A172 (cell line): ENCODE measurements around the gene MCL1. TPM values are rescaled to one million over a fixed set of nuclear protein-coding genes. Genes with fewer than 3 reads are reported as not detected.
"Not testable (repeated sequence)": the region's sequence is repeated elsewhere in the genome, so short reads cannot be mapped to it uniquely, and the experiment has no call there.

Experiments
- DNase-seq: peaks from one replicate; pipeline ENCODE4 v3.0.0-alpha.2; 2015; ENCODE audit warnings: low spot score
- total RNA-seq: library from RNA; depleted of rRNA; stranded (reverse); fragments of >200 nt; shearing (Covaris generic); gene quantifications from 2 replicates; pipeline ENCODE4 v1.2.3, GENCODE V29; 2014; rRNA removed

The MCL1 gene
- 224 and 246 TPM in 2 replicates for total RNA-seq

DNA sequence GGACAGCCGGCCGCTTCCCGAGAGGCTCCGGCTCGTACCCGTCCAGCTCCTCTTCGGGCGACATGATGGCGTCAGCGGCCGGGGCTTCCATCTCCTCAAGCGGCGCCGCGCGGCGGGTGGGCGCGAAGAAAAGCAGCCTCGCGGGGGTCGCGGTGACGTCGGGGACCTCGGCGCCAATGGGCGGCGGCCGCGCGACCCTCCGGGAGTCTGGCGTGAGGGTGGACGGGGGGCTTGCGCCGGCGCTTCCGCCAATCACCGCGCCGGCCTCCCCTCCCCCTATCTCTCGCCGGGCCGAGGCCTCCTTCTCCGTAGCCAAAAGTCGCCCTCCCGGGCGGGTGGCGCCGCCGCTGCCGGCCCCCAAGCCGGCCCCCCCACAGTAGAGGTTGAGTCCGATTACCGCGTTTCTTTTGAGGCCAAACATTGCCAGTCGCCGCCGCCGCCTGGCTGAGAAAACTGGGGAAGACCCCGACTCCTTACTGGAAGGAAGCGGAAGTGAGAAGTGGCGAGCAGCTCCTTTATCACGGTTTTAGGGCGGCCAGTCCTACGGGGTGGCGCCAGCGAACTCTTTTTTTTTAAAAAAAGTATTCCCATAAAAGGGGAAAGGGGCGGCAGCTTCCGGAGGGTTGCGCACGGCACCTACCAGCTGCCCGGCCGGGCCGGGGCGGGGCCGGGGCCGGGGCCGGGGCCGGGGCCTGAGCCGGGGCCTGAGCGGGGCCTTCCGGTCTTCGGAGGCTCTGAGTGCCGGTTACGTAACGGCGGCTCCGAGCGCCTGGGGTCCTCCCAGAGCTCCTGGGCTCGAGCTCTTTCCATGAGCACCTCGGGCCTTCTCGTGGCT is at the start of gene MCL1:
Gene MCL1 (minus strand): TSS at position 501 of the 835 bp plus-strand sequence. CDS start 80 bp downstream, at position 421.
- peak; percentile 98 for DNase-seq

DNA sequence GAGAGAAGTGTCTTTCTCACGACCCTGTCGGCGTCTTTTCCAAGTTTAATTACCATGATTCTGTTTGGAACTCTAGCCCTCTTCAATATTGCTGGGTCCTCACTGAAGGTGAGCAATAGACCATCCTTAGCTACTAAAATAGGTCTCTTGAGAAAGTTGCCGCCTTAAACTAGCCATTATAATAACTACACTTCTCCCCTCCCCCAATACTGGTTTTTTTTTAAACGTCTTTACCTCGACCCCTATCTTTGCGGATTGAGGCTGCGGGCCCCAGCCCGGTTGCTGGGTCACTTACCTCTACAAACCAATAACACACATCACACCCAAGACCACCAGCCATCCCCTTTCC is 49.3 kb upstream of the MCL1 start:
- no peak for DNase-seq

DNA sequence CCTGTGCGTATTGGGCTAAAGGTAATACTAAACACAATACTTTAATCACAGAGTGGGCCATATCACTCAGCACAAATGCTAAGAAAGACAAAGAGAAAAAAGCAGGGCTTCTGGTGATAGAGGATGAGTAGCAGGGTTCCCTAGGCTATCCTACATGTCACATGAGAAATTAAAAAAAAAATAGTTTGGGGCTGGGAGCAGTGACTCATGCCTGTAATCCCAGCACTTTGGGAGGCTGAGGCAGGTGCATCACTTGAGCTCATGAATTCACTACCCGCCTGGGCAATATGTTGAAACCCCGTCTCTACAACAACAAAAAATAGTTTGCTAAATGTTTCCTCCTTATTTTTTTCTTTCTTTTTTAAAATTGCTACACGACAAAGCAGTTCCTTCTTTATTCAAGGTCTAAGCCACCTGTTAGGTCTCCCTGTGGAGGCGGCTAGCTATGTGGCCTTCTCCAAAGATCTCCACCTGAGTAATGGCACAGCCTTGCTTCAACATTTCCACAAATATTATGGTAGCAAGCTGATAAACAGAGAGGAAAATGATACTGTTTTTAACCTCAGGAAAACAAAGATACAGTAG is 48.5 kb upstream of the MCL1 start:
- DNase-seq, result peak; percentile 33

DNA sequence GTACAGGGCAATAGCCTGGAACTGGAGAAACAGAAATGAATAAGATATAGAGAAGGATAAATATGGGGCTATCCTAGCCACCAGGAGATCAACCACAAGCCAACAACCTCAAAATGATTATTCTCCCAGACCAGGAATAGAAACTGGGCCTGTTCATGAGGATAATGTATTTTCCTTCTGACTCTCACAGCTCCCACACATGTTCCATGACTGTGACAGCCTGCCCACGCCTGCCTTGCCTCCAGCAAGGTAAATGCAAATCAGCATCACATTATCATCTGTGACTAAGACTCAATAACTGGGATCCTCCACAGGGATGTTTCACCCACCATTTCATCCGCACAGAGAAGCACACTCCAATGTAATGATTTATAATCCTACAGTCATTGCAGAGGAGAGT is 46.7 kb upstream of the MCL1 start:
- DNase-seq, result no peak

DNA sequence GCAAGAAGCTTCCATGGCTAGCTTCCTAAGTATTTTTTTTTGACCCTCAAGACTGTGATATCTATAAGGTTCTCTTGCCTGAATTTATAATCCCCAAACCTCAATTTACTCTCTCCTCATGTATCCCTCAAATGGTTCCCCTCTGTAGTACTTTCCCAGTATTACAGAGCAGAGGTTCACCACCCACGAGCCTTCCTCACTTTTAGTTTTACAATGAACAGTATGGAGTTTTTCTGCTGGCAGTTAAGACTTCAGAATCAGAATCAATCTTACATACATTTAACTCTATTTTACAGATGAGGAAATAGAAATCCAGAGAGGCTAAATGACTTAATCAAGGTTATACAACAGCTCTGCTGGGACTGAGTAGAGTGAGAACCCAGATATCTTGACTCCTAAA is 45.1 kb upstream of the MCL1 start:
- not testable (repeated sequence) for DNase-seq

DNA sequence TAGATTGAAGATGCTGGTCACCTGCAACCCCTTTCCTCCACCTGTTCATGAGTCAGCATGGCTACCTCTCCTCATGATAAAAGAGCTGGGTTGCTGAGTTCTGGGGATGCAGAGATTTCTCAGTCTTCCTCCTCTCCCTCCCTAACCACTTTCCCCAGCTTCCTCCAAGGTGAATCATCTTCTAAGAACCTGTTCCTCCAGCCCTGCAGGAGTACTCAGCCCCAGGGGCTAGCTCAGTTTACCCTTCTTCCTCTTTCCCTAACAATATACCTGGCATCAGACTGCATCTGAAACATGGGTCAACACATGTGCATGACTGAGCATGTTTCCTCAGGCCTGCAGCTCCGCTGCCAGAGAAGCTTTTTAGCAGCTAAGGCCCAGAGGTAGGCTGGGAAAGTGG is 44.7 kb upstream of the MCL1 start:
- not testable (repeated sequence) for DNase-seq

DNA sequence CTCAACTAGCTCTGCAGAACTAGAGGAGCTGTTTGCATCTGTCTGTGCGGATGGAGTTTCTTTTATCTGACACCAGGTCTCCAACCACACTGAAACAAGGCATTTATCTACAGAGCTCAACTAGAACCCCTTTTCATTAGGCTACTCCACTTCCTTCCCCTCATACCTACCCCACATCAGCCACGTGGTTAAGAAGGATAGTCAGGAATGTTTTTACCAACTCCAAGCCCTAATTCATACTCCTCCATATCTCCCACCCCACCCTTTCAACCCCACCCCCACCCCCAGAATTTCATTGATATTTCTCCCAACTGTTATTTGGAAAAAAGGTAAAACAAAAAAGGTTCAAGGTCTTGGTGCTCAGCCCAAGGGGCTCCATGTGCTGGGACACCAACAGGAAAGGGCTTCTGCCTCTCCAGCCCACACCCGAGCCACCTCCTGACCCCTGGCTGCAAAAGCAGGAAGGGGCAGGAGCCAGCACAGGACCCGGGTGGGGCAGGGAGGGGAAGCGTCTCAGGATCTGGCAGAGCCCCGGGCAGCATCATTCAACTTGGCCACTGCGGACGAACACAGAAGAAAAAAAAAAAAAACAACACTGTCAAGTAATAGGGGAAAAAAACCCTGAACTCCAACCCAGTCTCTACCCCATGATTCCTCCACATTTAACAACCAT is 43.0 kb upstream of the MCL1 start:
- no peak for DNase-seq

DNA sequence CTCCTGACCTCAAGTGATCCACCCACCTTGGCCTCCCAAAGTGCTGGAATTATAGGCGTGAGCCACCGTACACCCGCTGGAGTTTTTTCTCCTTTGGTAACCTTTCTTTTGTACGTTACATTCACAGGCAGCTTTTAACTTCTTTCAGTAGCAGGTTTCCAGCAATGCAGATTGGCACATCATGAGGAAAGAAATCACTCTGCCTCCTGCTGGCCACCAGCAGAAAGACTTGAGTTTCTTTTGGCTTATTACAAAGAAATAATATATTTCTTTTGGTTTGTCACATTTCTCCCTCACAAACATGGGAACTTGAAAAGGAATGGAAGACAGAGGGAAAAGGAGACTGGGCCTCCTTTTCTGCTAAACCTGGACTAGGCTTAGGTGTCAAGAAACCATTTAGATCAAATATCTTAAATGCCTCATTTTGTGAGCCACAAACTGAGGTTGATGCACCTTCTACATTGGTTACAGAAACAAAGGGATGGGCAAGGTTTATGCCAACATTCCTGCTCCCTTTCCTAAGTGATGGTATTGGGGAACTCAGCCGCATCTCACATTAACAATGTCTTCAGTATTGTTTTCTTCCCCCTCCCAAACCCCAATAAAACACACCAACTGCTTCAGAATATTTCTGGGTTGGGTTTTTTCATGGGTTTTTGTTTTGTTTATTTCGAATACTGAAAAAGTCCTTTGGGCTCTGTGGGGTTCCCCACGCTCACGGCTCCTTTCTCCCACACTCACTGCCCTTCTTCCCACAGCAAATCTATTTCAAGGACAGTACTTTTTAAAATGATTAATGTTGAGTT is 42.3 kb upstream of the MCL1 start:
- peak; percentile 52 for DNase-seq

DNA sequence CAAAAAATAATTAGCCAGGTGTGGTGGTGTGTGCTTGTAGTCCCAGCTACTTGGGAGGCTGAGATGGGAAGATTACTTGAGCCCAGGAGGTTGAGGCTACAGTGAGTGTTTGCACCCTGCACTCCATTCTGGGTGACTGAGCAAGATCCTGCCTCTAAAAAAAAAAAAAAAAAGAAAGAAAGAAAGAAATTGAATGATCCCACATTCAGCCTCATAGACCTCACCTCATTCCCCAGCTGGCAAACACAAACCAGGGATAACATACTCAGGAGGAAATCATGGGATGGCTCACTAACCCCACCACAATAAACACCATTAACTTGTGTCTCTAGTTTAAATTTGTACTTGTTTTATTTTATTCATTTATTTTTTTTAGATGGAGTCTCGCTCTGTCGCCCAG is 41.5 kb upstream of the MCL1 start:
- DNase-seq, result no peak

DNA sequence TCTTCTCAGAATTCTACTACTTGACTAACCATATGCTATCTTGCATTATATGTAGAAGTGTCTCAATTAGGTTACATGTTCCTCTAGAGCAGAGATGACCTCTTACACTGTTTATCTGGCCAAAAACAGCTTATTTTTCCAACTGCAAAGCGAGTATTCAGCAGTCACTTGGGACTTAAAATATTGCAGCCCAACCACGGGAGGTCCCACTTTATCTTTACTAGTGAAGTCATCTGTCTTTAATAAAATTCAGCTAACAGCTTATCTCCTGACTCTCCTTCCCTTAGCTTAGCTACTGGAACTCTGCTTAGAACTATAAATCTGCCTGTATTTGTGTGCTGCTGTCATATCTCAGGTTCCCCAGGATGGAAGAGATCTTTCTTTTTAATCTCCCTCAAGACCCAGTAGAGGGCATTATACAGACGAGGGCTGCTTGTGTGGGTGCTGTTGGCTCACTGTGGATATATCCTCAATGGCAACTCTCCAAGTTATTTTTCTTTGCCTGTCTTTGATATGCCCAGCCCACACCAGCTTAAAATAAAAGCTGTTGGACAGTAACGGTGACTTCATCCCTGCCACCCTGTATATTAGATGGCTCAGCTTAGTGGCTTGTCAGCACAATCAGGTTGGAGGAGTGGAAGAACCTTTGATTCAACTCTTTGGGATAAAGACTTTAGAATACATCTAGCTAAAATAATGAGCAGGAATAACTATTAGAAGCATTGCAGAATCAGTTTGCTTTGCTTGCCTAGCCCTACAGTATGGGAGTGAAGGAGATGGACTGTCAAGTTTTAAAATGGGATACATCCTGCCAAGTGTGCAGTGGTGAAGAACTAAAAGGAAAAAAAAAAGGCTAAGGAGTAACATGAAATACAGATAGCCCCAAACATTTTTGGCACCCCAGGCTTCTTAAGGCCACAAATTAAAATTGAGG is 40.4 kb upstream of the MCL1 start:
- peak; percentile 98 for DNase-seq

DNA sequence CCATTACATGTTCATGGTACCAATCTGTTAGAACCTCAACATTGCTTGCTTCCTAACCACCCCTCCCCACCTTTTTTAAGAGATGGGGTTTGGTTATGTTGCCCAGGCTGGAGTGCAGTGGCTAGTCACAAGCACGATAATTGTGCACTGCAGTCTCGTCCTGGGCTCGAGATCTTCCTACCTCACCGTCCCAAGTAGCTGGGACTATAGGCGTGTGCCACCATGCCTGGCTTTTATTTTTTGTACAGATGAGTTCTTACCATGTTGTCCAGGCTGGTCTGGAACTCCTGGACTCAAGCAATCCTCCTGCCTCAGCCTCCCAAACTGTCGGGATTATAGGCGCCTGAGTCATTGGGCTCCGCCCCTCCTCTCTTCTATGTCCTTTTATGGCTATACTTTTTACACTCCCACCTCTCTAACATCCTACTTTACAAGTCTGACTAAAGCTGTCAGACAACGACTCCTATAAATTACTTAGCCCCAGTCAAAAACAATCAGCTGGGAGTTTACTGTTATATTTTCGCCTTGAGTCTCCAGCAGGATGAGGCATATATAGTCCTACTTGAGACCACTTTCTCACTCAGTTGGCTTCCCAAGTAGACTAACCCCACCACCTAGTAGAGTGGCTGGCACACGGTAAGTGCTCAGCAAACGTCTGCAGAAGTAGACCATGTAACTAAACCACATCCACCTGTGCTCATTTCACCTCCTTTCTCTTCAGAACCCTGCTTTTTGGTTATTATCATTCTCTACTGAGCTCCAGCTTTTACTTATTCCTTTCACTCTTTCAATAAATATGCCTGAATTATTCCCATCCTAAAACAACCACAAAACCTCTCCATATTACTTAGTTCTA is 36.2 kb upstream of the MCL1 start:
- peak; percentile 94 for DNase-seq

DNA sequence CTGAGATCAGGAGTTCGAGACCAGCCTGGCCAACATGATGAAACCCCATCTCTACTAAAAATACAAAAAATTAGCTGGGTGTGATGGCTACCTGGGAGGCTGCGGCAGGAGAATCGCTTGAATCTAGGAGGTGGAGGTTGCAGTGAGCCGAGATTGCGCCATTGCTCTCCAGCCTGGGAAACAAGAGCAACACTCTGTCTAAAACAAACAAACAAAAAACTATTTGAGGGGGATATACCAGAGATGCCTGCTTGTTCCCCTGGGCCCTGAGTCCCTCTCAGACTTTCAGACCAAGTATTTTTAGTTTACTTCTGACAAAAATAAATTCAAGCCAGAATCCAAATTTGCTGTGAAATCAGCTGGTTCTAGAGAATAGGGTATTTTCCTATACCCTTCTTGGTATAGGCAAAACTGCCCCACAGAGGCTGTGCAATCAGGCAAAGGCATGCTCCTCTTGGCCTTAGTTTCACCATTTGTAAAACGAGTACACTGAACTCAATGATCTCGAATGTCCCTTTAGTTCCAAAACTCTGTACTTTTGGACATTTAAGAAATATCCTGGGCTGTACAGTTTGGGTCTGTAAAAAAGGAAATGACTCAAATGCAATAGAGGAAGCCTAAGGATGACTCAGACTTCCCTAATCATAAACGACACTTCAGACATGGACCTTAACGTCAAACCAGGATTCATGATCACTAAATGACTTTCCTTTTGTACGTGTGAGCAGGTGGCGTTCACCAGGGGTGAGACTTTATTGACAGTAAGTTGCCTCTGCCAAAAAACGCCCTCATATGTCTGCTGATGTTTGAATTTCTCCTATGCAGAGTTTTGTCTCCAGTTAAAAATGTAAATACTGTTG is 33.9 kb upstream of the MCL1 start:
- peak; percentile 97 for DNase-seq

DNA sequence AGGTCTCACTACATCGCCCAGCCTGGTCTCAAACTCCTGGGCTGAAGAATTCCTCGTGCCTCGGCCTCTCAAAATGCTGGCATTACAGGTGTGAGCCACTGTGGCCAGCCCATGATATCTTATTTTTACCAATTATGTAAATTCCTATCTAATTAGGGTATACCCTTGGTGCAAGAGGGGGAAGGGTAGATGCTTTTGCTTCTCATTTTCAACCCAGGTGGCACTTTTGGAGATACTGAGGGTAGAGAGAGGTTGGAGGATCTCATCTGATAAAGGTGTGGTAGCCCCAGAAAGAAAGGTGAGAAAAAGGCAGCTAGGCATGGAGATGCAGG is 32.6 kb upstream of the MCL1 start:
- DNase-seq, result no peak

DNA sequence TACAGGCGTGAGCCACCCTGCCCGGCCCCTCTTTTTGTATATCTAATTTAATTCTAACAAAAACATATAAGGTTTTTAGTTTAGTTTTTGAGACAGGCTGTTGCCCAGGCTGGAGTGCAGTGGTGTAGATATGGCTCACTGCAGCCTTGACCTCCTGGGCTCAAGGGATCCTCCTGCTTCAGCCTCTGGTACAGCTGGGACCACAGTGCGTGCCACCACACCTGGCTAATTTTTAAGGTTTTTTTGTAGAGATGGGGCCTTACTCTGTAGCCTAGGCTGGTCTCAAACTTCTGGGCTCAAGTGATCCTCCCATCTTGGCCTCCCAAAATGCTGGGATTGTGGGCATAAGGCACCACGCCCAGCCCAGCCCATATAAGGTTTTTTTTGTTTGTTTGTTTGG is 31.2 kb upstream of the MCL1 start:
- no peak for DNase-seq

DNA sequence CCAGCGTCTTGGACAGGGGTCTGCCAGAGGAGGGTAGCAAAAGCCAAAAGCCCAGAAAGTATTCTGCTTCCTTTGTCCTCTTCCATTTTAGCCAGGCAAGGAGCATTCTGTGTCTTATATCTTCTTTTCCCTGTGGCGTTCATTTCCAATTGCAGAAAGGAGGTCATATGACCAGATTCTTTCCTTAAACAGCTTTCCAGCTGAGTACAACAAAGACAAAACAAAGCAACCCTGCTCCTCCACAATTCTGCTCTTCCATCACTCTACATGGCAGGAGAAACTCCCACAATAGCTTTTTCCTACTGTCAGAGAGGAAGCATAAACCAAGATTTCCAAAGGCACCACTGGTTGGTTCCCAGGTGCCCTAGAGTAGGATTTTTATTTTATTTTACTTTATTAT is 30.3 kb upstream of the MCL1 start:
- DNase-seq, result no peak

DNA sequence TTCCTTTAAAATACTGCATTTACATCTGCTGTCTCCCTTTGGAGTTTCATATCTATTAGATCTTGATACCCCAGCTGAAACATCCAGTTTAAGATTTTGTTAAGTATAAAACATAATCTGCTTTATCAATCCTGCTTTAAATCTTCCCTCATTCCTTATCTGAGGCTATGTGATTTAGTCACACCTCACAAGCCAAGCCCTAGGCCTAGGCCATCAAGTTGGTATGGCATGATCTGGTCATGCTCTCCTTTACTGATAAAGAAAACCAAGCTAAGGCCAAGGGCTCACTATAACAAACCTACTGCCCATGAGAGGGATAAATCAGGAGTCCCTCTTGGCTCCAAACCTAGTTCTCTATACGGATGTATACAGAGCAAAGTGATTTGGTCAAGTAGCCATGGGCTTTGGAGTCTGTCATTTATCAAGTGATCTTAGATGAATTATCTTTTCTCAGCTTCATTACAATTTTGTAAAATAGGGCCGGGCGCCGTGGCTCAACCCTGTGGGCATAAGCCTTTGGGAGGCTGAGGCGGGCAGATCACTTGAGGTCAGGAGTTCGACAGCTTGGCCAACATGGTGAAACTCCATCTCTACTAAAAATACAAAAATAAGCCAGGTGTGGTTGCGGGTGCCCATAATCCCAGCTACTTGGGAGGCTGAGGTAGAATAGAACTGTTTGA is 27.2 kb upstream of the MCL1 start:
- no peak for DNase-seq

DNA sequence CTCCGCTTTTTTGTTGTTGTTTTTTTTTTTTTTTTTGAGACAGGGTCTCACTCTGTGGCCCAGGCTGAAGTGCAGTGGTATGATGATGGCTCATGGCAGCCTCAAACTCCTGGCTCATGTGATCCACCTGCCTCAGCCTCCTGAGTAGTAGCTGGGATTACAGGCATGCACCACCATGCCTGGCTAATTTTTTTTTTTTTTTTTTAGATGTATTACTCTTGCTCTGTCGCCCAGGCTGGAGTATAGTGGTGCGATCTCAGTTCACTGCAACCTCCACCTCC is 26.0 kb upstream of the MCL1 start:
- DNase-seq, result not testable (repeated sequence)

DNA sequence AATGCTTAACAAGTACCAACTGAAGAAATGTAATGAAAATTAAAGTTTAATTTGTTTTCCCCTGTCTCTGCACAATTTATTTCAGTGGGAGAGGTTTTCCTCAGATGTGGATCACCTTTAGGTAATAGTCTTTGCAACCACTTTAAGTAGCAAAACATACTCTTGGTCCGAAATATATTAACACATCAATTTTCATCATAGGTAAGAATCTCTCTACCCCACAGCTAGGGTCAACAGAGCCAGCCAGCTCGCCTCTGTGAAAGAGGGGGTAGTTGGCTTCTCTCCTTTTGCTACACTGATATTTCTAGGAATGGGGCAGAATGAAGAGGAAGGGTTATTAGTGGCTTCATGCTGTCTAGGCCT is 24.8 kb upstream of the MCL1 start:
- DNase-seq, result no peak

DNA sequence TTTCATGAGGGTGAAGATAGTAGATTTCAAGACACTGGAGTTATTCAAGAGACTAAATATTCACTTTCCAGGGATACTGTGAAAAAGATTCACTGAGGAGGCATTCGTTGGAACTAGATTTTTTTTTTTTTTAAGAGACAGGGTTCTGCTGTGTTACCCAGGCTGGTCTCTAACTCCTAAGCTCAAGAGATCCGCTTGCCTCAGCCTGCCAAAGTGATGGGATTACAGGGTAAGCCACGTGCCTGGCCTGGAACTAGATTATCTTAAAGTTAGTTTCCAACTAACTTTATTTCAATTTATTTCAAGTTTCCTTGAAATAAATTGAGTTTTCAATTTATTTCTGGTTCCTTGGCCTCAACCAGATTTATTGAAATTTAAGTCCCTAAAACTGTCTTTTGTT is 24.3 kb upstream of the MCL1 start:
- no peak for DNase-seq
